GM19240 (cell line): Measurements from ENCODE around the gene RGS16.

Experiments used
- DNase-seq: peaks from one replicate; pipeline ENCODE4 v3.0.0; 2011; ENCODE audit warnings: low spot score; ENCODE audit not compliant: insufficient read length

Gene RGS16

GRCh38 chr1:182629499-182630096 lies 25.4 kb upstream of the RGS16 start:
- no peak for DNase-seq

- no peak for DNase-seq
Measured at GRCh38 chr1:182629080-182629479, 24.9 kb upstream of the RGS16 start.

- no peak for DNase-seq
Measured at GRCh38 chr1:182628657-182629056, 24.5 kb upstream of the RGS16 start.

- no peak for DNase-seq
Measured at GRCh38 chr1:182627622-182628021, 23.4 kb upstream of the RGS16 start.

GRCh38 chr1:182626527-182626926 lies 22.3 kb upstream of the RGS16 start:
- DNase-seq, result no peak

- DNase-seq, result no peak
Measured at GRCh38 chr1:182625719-182626504, 21.7 kb upstream of the RGS16 start.

GRCh38 chr1:182625024-182625423 lies 20.8 kb upstream of the RGS16 start:
- no peak for DNase-seq

GRCh38 chr1:182624577-182624976 lies 20.4 kb upstream of the RGS16 start:
- DNase-seq, result no peak

- no peak for DNase-seq
Measured at GRCh38 chr1:182622901-182623528, 18.8 kb upstream of the RGS16 start.

- no peak for DNase-seq
Measured at GRCh38 chr1:182621906-182622305, 17.7 kb upstream of the RGS16 start.

- no peak for DNase-seq
Measured at GRCh38 chr1:182620924-182621585, 16.9 kb upstream of the RGS16 start.

- DNase-seq, result no peak
Measured at GRCh38 chr1:182617734-182618351, 13.7 kb upstream of the RGS16 start.

- DNase-seq, result no peak
Measured at GRCh38 chr1:182617014-182617429, 12.8 kb upstream of the RGS16 start.

GRCh38 chr1:182616130-182617013 lies 12.2 kb upstream of the RGS16 start:
- DNase-seq, result no peak

- DNase-seq, result no peak
Measured at GRCh38 chr1:182615468-182616129, 11.4 kb upstream of the RGS16 start.

- DNase-seq, result no peak
Measured at GRCh38 chr1:182614796-182615454, 10.7 kb upstream of the RGS16 start.

GRCh38 chr1:182611787-182612186 lies 7.6 kb upstream of the RGS16 start:
- no peak for DNase-seq

GRCh38 chr1:182611326-182611725 lies 7.1 kb upstream of the RGS16 start:
- DNase-seq, result no peak

GRCh38 chr1:182610606-182611194 lies 6.5 kb upstream of the RGS16 start:
- DNase-seq, result no peak
